NT2/D1 (cell line): ENCODE measurements around the gene PCBD2.

Experiments used
- SUZ12 ChIP-seq: IDR thresholded peaks from 2 replicates; pipeline ENCODE4 v1.6.1; 2011; ENCODE audit not compliant: insufficient read length, insufficient read depth; ENCODE audit errors: extremely low read depth
- YY1 ChIP-seq: IDR thresholded peaks from 2 replicates; pipeline ENCODE4 v1.6.1; 2011; ENCODE audit not compliant: insufficient read length, insufficient read depth
- ZNF274 ChIP-seq: IDR thresholded peaks from 2 replicates; pipeline ENCODE4 v1.6.1; 2011; ENCODE audit warnings: mild to moderate bottlenecking, low read depth, low read length

GRCh38 chr5:135008981-135009735, 104.2 kb downstream of the PCBD2 start:
- TF ChIP-seq ZNF274 (no peak), YY1 (no peak), SUZ12 (no peak)
